SKM-1 (cell line): ENCODE data around the gene SUSD6.
"Not testable (repeated sequence)": the region's sequence is repeated elsewhere in the genome, so short reads cannot be mapped to it uniquely, and the experiment has no call there.

ENCODE experiments used
- DNase-seq: peaks from one replicate; lab custom pipeline; 2025; ENCODE audit not compliant: unreplicated experiment; lab: John Stamatoyannopoulos, UW

Gene SUSD6

DNA sequence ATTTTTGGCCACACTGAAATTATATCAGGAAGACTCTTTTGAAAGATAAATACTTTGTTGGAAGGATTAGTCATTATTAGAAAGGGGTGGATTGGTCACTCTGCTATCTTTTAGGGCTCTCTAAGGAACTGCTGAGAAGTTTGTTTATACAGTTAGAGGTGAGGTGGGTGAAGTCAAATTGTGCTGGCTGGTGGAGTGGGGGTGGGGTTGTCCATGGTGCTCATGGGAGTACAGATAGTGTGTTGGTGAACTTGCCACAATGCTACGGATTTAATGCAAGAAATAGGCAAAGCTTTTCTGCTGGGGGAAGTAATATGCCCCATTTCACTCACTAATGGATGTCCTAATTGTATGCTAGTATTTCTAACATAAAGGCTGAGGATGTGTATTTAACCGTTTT is 35.8 kb downstream of the SUSD6 start:
- no peak for DNase-seq

DNA sequence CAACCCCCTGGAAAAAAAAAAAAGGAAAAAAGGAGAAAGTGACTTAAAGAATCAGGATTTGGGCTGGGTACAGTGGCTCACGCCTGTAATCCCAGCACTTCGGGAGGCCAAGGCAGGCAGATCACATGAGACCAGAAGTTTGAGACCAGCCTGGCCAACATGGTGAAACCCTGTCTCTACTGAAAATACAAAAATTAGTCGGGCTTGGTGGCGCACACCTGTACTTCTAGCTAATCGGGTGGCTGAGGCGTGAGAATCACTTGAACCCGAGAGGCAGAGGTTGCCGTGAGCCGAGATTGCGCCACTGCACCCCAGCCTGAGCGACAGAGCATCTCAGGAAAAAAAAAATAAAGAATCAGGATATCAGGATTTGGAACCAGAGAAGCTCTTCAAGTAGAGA is 36.2 kb downstream of the SUSD6 start:
- not testable (repeated sequence) for DNase-seq

DNA sequence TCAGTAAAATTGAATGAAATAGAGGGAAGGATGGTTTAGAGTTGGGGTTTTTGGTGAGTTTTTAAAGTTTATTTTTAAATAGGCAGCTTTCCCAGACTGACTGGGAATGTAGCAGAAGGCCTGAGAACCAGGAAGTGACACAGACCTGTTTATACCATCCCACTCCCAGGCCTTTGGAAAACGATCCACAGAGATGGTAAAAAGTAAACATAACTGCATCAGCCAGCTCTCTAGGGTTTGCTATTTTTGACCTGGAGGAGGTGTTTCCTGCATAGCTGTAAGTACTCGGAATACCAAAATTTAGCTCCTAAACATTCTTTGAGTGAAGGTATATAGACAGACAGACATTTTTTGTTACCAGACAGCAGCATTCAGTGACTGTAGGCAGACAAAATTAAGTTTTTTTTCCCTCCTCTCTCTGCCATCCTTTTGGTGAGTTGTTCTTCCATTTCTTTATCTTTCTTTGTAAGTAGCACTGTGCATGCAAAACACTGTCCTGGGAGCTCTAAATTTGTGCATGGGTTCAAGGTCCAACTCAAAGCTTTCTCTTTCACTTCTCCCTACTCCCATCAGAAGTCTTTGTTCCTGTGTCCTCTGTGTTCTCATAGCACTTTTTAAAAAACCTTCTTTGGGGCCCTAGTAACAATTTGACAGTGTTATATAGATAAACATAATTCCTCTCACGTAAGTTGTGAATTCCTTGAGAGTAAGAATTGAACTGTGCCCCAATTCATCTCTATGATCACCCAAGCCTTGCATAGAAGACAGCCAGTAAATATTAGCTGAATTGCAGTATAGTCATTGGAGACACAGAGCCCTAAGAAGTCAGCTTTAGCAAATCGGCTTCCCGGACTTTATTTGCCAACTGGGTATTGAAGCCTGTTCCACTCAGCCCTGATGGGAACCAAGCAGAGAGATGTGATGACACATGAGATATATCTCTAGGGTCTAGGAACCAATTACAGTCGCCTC is 37.4 kb downstream of the SUSD6 start:
- DNase-seq: no peak

DNA sequence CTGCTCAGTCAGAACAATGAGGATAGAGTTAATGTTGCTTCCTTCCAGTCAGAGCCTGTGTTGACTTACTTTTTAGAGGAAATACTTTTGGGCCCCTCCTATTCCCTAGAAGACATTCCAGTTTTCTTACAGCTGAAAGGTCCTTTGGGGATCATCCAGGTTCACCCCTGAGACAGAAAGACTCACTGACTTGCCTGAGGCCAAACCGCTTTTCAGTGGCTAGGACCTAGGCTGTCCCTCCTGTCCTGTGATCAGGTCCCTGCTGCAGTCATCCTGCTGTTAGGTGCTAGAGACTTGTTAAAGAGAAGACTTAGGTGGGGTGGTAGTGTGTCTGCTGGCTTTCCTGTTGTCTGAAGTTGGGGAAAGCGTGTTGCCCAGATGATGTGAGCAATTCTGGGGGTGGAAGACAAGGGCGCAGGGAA is 39.6 kb downstream of the SUSD6 start:
- DNase-seq: no peak

DNA sequence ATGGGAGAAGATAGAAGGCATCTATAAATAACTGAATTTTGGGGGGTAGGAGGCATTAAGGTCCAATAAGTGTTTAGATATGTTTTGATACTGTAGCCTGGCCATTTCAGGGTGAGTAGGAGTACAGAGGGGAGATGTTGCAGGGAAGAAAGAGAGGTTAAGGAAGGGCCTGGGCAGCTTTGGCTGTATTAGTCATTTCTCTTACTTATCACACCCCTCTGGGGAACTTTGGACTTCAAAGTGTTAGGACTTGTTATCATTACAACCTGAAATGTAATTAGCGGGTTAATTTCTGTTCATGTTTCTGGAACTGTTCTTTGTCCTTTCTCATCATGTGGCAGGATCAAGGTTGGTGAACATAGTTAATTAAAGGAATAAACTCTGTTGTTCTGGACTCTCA is 40.3 kb downstream of the SUSD6 start:
- DNase-seq: no peak

DNA sequence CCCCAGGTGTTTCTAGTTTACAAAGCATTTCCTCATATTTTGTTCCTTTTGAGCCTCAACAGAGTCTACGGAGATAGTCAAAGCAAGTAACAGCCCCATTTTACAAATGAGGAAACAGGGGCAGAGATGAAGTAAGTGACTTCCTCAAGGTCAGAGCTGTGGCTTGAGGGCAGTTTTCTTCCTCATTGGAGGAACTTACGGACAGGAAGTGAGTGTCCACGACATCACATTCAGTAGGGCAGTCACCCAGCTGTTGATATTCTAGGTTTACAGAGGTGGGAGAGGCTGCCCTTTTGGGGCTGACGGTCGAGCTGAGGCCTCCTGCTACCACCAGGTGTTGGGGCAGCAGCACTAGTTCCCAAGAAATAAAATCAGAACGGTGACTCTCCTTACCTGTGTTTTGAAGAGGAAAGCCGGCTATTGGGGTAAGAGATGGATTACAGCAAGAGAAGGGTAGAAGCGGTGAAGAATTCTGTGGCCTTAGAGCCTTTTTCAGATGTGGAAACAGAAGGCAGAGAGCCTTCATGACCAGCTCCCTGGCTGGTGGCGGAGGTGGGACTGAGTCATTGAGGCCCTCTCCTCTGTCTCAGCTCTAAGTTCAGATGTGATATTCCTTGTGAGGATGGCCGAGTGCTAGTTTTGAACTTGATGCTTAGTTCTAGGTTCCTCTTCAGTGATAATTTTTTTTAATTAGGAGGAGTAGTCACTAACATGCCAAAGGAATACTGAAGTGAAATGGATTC is 41.7 kb downstream of the SUSD6 start:
- DNase-seq: peak; percentile 67

DNA sequence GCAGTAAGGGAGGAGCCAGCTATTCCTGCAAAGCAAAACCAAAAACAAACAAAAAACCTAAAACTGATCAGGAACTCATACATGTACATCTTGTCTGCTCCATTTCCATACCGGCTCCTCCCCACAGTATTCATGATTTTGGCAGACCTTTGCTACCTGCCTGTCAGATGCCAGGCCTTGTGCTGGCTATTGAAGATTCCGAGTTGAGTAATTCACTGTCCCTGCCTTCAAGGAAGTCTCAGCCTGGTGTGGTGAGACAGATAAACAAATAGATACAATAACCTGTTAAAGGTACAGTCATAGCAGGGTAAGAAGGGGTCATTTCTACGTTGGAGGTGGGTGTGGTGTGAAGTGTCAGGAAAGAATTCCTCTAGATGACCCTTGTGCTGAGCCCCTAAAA is 42.7 kb downstream of the SUSD6 start:
- DNase-seq: no peak

DNA sequence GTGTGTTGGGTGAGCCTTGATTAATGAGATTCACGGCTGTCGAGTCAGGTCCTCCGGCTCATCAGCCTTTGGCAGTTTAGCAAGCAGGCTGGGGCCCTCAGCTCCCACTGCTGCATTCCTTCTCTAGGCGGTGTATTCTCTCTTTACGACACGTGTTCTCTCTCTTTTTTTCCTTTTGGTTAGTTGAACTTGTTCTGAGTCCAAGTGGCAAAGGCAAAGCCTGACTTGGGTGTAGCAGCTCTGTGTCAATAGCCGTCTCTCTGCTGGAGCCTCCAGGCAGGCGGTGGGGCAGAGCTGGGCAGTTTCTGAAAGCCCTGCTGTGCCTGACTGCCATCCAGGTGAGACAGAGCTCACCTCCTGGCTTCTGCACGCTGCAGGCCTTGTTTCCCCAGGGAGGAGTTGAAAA is 46.6 kb downstream of the SUSD6 start:
- DNase-seq: no peak

DNA sequence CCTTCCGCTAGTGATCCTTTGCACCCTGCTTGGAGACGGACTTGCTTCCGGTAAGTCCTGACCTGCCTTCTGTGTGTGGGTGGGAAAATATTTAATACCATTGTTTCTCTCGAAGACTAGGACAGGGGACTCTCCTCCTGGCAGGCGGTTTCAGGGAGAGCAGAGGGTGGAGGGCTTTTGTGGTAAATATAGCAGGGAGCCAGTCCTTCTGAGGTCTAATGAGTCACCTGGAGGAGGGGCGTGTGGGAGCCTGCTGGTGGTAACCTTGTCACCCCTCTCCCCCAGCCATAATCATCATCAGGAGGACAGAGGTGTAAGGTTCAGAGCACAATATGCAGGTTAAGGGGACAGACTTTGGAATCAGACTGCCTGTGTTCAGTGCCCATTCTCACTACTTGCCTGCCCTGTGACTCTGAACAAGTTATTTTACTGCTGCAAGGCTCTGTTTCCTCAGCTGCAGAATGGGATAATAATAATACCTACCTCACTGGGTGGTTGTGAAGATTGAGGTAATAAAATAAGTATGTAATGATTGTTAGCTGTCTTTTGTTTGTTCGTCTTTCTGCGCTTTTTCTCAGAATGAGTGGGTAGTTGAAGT is 47.4 kb downstream of the SUSD6 start:
- DNase-seq: no peak

DNA sequence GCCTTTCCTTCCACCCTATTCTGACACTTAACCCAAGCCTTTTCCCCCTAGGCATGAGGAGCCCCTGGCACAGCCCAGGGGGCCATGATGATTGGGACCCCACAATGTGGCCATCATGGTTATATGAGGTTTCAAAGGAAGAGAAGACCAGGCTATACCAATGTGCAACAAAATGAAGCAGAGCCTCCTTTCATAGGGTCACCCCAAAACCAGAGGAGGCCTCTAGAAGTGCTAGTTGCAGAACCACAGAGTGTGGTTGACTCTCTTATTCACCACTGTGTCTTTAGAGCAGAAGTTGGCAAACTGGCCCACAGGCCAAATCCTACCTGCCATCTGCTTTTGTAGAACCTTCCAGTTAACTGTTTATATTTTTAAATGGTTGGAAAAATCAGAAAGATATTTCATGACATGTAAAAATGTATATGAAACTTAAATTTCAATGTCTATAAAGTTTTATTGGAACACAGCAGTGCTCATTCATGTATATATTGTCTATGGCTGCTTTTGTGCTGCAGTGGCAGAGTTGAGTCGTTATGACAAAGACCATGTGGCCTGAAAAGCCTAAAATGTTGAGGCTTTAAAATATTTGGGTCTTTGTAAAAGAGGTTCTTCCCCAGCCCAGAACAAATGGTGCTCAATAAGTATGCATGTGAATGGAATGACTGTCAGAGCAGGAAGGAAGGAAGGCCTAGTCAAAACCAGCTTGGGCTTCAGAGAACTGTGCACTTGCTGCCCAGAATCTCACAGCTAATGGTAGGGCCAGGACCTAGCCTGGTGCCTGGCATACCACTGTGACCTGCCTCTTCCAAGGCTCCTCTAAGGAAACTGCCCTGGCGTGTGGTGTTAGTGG is 49.2 kb downstream of the SUSD6 start:
- no peak for DNase-seq

DNA sequence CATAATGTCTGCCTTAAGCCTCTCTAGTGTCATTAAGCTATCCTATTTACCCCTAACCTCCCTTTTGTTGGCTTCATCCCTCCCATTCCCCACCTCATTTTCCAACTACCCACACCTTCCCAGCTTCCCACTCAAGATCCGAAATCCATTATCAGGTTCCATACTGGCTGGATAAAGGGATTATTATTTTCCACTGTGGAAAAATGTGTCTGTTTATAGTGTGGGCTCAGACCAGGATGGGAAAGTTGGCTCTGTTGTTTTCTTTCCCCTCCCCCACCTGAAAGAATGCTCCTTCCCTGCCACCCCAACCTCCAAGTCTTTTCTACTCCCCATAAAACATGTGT is 49.8 kb downstream of the SUSD6 start:
- no peak for DNase-seq

DNA sequence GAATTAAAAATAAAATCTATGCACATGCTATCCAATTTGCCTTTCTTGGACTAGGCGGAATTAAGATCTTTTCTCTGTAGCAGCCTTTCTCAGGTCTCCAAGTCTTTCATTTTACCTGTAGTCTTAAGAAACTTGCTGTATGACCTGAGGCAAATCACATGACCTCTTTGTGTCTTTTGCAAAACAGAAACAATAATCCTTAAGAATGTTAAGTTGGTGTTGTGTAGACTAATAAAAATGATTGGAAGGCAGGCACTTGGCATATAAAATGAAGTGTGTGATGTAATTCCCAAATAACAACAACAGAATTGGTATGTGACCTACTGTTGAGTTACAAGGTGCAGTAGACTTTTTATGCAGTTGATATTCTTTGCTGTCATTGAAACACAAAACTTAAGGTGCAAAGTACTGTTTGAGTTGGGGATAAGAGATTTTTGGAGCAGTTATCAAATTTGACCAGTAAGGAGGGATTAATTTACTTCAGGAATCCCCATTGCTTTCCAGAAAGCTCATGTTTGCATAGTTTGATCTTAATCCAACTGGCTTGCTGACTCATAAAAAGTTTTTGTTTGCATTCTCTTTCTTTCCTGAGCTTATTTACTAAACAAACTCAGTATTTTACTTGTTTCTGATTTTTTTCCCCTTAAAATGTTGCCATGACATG is 51.4 kb downstream of the SUSD6 start:
- DNase-seq: no peak

DNA sequence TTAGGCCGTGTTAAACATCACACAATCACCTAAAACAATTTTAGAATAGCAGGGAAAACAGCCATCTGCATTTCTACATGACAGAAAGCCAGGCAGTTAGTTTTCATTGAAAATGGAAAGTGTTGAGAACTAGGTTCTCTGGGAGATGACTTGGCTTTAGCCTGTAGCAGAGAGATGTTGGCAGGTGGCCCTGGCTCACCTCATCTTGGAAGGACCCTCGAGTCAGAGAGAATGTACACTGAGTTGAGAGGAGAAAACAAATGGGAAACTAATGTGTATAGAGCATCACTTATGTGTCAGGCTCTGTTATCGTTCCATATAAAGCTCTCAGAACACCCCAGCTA is 51.9 kb downstream of the SUSD6 start:
- DNase-seq: no peak

DNA sequence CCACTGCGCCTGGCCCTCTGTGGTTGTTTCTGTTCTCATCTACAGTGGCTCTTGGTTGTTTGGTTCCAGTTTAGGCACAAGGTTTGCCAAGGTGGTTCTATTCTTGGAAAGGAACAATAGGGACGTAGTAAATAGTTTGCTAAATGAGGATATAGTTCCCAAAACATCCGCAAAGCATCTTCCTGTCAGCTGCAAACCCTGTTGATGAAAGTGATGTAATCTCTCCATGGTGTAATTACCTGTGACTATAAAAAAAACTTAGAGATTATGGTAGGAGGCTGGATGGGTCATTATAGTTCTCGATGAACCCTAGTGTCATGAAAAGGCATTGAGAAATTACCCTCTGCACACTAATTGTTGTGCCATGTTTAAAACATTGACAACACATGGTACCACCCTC is 52.9 kb downstream of the SUSD6 start:
- DNase-seq: no peak

DNA sequence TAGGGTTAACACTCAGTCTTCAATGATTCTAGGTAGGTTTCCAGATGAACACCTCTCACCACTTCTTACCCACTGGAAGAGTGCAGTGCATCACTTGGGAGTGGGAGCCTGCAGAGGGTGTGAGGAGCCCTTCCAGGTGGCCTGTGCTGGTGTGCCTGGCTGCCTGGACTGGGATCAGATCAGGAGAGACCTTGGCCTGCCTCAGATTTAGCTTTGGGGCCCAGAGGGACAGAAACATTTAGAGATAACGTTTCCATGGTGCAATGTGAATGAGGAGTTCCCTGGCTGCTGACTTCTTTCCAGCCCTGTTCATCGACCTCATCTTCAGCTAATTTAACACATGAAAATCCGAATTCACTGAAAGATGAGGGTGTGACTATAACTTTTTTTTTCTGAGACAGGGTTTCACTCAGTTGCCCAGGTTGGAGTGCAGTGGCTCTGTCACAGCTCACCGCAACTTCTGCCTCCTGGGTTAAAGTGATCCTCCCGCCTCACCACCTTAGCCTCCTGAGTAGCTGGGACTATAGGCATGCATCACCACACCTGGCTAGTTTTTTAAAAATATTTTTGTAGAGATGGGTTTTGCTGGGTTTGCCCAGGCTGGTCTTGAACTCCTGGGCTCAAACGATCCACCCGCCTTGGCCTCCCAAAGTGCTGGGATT is 53.6 kb downstream of the SUSD6 start:
- DNase-seq: no peak

DNA sequence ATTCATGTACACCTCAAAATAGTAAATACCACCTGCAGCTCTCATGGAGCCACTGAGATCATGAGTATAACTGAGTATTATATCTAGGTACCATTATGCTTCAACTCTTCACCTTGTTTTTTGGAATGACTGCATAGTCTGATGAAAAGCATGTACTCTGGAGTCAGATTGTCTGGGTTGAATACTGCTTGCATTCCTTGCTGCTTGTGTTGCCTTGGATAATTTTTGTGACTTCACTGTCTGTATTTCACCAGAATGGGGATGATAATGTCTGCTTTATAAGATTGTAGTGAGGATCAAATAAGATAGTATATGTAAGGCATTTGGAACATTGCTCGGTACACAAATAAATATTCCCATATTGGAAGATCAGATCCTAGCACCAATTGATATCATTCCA is 54.2 kb downstream of the SUSD6 start:
- DNase-seq: no peak

DNA sequence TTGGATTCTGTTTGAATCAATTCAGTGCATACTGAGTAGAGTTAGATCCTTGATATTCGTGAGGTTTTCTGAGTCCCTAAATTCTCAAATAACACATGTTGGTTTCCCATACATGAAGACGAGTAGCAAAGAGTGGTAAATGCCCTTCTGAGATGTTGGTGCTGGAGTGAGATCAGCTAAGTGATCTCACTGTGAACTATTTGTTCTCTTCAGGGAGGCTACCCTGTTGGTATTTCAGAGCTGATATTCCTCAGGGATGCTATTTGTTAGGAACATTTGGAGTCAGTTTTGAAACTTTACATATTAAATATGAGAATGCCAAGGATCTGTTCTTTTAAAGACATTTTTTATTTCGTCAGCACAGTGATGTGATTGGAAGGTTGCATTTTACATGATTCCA is 54.7 kb downstream of the SUSD6 start:
- DNase-seq: no peak

DNA sequence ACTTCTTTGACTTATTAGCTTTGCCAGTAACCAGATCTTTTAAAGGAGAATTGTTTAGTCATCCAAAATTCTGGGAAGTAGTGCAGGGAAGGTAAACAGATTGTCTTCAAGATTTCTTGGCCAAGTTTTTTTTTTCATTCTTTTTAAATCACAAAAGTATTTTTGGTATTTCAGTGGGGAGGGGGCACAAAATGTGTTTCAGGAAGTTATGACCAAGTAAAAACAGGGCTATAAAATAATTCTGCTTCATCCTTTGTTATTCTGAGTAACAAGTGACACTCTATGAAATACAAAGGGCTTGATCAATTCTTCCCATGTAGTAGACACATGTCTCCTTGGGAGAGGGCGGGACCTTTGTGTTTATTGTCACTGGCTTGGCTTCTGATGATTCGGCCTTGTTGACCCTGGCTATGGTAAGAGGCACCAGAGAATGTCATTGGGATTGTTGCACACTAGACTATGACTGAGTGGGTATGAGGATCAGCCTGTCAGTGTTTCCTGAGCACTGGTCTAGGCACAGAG is 55.4 kb downstream of the SUSD6 start:
- DNase-seq: no peak

DNA sequence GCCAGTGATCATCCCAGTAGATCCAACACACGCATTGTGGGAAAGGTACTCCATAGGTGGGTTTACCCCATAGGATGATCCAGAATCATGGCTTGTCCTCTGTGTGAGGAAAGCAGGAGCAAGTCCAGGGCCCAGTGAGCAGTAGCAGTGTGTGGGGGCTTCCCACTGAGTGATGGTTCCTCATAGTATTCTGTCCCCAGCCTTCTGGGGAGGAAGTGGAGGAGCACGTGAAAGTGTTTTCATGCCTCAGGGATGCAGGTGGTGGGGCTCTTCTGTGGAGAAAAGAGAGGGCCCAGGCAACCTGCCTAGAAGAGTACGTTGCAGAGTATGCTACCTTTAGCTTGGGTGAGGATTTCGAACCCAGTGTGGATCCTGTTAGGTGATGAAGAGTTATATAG is 56.5 kb downstream of the SUSD6 start:
- DNase-seq: no peak

DNA sequence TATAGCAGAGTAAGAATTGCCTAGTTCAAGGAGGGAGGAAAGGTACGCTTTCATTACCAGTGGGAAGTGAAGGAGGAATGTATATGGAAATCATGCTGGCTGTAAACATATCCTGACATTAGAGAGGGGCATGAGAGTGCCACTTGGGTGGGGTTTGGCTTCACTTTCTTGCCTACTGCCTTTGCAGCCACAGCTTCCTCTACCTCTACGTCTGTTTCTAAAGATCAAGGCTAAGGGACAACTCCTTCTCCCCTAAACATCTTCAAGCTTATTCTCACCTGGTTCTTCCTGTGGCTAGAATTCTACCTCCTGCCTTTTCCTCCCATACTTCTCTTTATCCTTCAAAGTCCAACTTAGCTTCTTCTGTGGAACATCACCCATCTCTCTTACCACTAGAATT is 58.0 kb downstream of the SUSD6 start:
- no peak for DNase-seq
